SK-N-SH (cell line): Measurements from ENCODE around the gene SCYL1. TPM values are rescaled to one million over a fixed set of nuclear protein-coding genes. Genes with fewer than 3 reads are reported as not detected.

Experiments used
- CTCF ChIA-PET: fragments of 300-600, 350-600 bp; formaldehyde crosslinking; extraction: SDS; loops from one replicate; lab custom pipeline; 2021; lab: Yijun Ruan, JAX
- POLR2A ChIA-PET: fragments of 350-600 bp; sonication (Branson Sonifier 250); formaldehyde crosslinking; extraction: SDS; loops from one replicate; lab custom pipeline; 2020; ENCODE audit warnings: antibody characterized with exemption, inconsistent platforms; lab: Yijun Ruan, JAX
- DNase-seq: peaks from one replicate; pipeline ENCODE4 v3.0.0; 2012
- H2AFZ ChIP-seq: fragments of 200-600 bp; sonication (generic); 2 replicates; pipeline ENCODE4 v1.8.1; 2016; ENCODE audit warnings: antibody characterized with exemption, mild to moderate bottlenecking, low read depth
- H3F3A ChIP-seq: fragments of 200-600 bp; sonication (generic); replicated peaks from 2 replicates; pipeline ENCODE3; 2016; ENCODE audit warnings: antibody characterized with exemption, mild to moderate bottlenecking; ENCODE audit not compliant: insufficient read depth
- H3K27ac ChIP-seq, 2 experiments: fragments of 200-500 bp in 1 of 2; fragments of 200-600 bp in 1 of 2; sonication (Bioruptor generic) in 1 of 2; sonication (generic), shearing (Covaris generic) in 1 of 2; 2 replicates each; pipeline versions ENCODE4 v1.5.1 to v1.6.1; 2014 to 2016; ENCODE audit warnings: low read depth in 2 of 2, inconsistent platforms in 1 of 2, low read length in 1 of 2, mild to moderate bottlenecking in 1 of 2, mixed read lengths in 1 of 2
- H3K27me3 ChIP-seq: fragments of 200-600 bp; sonication (generic), shearing (Covaris generic); 2 replicates; pipeline ENCODE4 v1.6.1; 2016; ENCODE audit warnings: mixed run types; ENCODE audit not compliant: insufficient read depth
- H3K36me3 ChIP-seq, 2 experiments: fragments of 200-500 bp in 1 of 2; fragments of 200-600 bp in 1 of 2; sonication (Bioruptor generic) in 1 of 2; sonication (generic) in 1 of 2; replicated peaks in 1 of 2; 2 replicates each; pipeline versions ENCODE3 to v1.5.1; 2014 to 2016; ENCODE audit warnings: low read length in 1 of 2, mild to moderate bottlenecking in 1 of 2; ENCODE audit not compliant: insufficient read depth in 2 of 2, control insufficient read depth in 1 of 2
- H3K4me1 ChIP-seq, 2 experiments: fragments of 200-500 bp in 1 of 2; fragments of 200-600 bp in 1 of 2; sonication (Bioruptor generic) in 1 of 2; sonication (generic), shearing (Covaris generic) in 1 of 2; 2 replicates each; pipeline versions ENCODE4 v1.5.1 to v1.6.1; 2014 to 2016; ENCODE audit warnings: low read depth in 1 of 2, low read length in 1 of 2, mixed run types in 1 of 2; ENCODE audit not compliant: insufficient read depth in 2 of 2, control insufficient read depth in 1 of 2
- H3K4me2 ChIP-seq: fragments of 200-600 bp; sonication (generic), shearing (Covaris generic); 2 replicates; pipeline ENCODE4 v1.6.1; 2017; ENCODE audit warnings: mixed run types
- H3K4me3 ChIP-seq, 2 experiments: fragments of 200-500 bp in 1 of 2; fragments of 200-600 bp in 1 of 2; sonication (Bioruptor generic) in 1 of 2; sonication (generic), shearing (Covaris generic) in 1 of 2; 2 replicates each; pipeline versions ENCODE4 v1.5.1 to v1.8.1; 2014 to 2016; ENCODE audit warnings: low read depth in 2 of 2, inconsistent platforms in 1 of 2, low read length in 1 of 2, mild to moderate bottlenecking in 1 of 2, mixed read lengths in 1 of 2, moderate library complexity in 1 of 2
- H3K79me2 ChIP-seq: fragments of 200-600 bp; sonication (generic); 2 replicates; pipeline ENCODE4 v1.8.1; 2017; ENCODE audit warnings: mild to moderate bottlenecking; ENCODE audit not compliant: insufficient read depth
- H3K9ac ChIP-seq: fragments of 200-600 bp; sonication (generic); 2 replicates; pipeline ENCODE4 v1.6.1; 2017; ENCODE audit warnings: mixed run types
- H3K9me2 ChIP-seq: fragments of 200-600 bp; sonication (generic); 2 replicates; pipeline ENCODE4 v1.6.1; 2017; ENCODE audit warnings: mixed run types
- H3K9me3 ChIP-seq: fragments of 200-600 bp; sonication (generic); 2 replicates; pipeline ENCODE4 v1.6.1; 2017; ENCODE audit warnings: mixed run types, mild to moderate bottlenecking, moderate library complexity
- H4K20me1 ChIP-seq: fragments of 200-600 bp; sonication (generic); 2 replicates; pipeline ENCODE4 v1.6.1; 2017; ENCODE audit warnings: mild to moderate bottlenecking, mixed run types; ENCODE audit not compliant: insufficient read depth
- EZH2phosphoT487 ChIP-seq: fragments of 200-600 bp; sonication (generic); IDR thresholded peaks from 2 replicates; pipeline ENCODE4 v1.6.1; 2017; ENCODE audit warnings: low read depth, mixed run types, mild to moderate bottlenecking, antibody characterized with exemption, moderate library complexity, borderline replicate concordance
- GABPA ChIP-seq: IDR thresholded peaks from 2 replicates; pipeline ENCODE4 v1.4.0; 2012; ENCODE audit warnings: low read depth, mild to moderate bottlenecking
- GATA2 ChIP-seq: sonication (generic); formaldehyde crosslinking; IDR thresholded peaks from 2 replicates; pipeline ENCODE4 v1.5.0; 2020; ENCODE audit warnings: mild to moderate bottlenecking, missing genetic modification reagents
- JUND ChIP-seq: IDR thresholded peaks from 2 replicates; pipeline ENCODE4 v1.4.0; 2012
- MEF2A ChIP-seq: IDR thresholded peaks from 2 replicates; pipeline ENCODE4 v1.4.0; 2012; ENCODE audit warnings: low read depth, borderline replicate concordance
- POLR2AphosphoS5 ChIP-seq: IDR thresholded peaks from 2 replicates; pipeline ENCODE4 v1.6.1; 2012; ENCODE audit warnings: low read depth, low read length
- RAD21 ChIP-seq: IDR thresholded peaks from 2 replicates; pipeline ENCODE4 v1.6.1; 2012; ENCODE audit warnings: mild to moderate bottlenecking, low read length
- RCOR1 ChIP-seq: fragments of 150-350 bp; IDR thresholded peaks from 2 replicates; pipeline ENCODE4 v1.6.1; 2017; ENCODE audit warnings: antibody characterized with exemption, low read length
- RFX5 ChIP-seq: IDR thresholded peaks from 2 replicates; pipeline ENCODE4 v1.6.1; 2012; ENCODE audit warnings: mild to moderate bottlenecking, improper control_type of control experiment, low read length
- RXRA ChIP-seq: IDR thresholded peaks from 2 replicates; pipeline ENCODE4 v1.4.0; 2012; ENCODE audit warnings: low read depth, mild to moderate bottlenecking, borderline replicate concordance
- SIN3A ChIP-seq: IDR thresholded peaks from 2 replicates; pipeline ENCODE4 v1.6.1; 2012; ENCODE audit warnings: low read depth, mild to moderate bottlenecking, low read length, moderate library complexity, borderline replicate concordance
- SMC3 ChIP-seq: IDR thresholded peaks from 2 replicates; pipeline ENCODE4 v1.6.1; 2012; ENCODE audit warnings: low read depth, low read length, improper control_type of control experiment
- TCF12 ChIP-seq: IDR thresholded peaks from 2 replicates; pipeline ENCODE4 v1.4.0; 2012
- TEAD4 ChIP-seq: IDR thresholded peaks from 2 replicates; pipeline ENCODE4 v1.4.0; 2012; ENCODE audit warnings: mild to moderate bottlenecking, borderline replicate concordance; ENCODE audit not compliant: insufficient read depth
- WGBS: methylation state at CpG from one replicate; pipeline ENCODE4 v1.1.6; 2017; ENCODE audit warnings: low lambda C conversion rate; 5-methylcytosine and 5-hydroxymethylcytosine counted together
- polyA plus RNA-seq, 3 experiments: library from polyadenylated mRNA; depleted of rRNA; stranded (reverse); fragments of >200 nt; gene quantifications; 2 replicates each; pipeline ENCODE4 v1.2.3, GENCODE V29; 2012
- TF ChIP-seq, protein P1 (sequence below): IDR thresholded peaks from 2 replicates; pipeline ENCODE4 v1.6.1; 2012; ENCODE audit warnings: mild to moderate bottlenecking, low read depth, low read length, moderate library complexity
- TF ChIP-seq, protein P2 (sequence below): fragments of 200-600 bp; sonication (generic); IDR thresholded peaks from 2 replicates; pipeline ENCODE4 v1.6.1; 2017; ENCODE audit warnings: antibody characterized with exemption, mild to moderate bottlenecking, moderate library complexity
- TF ChIP-seq, protein P3 (sequence below): fragments of 150-350 bp; IDR thresholded peaks from 2 replicates; pipeline ENCODE4 v1.6.1; 2016; ENCODE audit warnings: mild to moderate bottlenecking, low read depth, low read length
- TF ChIP-seq, protein P4 (sequence below): IDR thresholded peaks from 2 replicates; pipeline ENCODE4 v1.4.0; 2012; ENCODE audit warnings: low read depth
- TF ChIP-seq, protein P5 (sequence below): IDR thresholded peaks from 2 replicates; pipeline ENCODE4 v1.4.0; 2012; ENCODE audit warnings: low read depth, borderline replicate concordance
- TF ChIP-seq, protein P6 (sequence below): fragments of 150-350 bp; IDR thresholded peaks from 2 replicates; pipeline ENCODE4 v1.6.1; 2017; ENCODE audit warnings: antibody characterized with exemption, low read length, low read depth, borderline replicate concordance
- TF ChIP-seq, protein P7 (sequence below): IDR thresholded peaks from 2 replicates; pipeline ENCODE4; 2012

SCYL1 gene
- polyA plus RNA-seq, 1 of the 3 experiments (the other 2 are of a cell fraction): 79.9 TPM

DNA sequence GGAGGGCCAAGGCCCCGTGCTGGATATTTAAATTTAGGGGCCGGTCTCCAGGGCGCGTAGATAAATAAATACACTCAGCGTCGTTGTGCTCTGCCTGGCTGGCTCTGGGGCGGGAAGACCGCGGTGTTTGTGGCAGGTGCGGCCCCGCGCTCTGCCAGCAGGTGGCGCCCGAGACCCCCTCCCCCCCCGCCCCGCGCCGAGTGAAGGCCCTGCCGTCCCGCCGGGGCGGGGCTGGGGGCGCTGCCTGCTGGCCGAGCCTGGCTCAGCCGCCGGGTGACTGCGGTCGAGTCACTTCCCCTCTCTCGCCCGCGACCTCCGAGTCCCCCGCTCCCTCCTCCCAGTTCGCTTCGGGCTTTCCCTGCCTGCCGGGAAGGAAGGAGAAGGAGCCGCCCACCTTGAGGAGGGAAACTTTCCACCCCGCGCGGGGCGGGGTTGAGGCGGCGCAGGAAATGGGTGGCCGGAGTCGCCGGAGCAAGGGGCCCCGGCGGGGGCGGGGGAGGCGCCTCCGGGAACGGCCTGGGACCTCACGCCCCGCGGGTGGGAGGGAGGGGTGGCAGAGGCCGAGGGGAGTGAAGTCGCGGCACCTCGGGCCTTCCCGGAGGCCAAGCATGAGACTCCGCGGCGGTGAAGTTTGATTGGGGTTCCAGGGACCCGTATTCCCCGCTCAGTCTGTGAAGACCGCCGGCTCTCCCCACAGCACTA lies 49.4 kb downstream of the SCYL1 start:
- Histone ChIP-seq H2AFZ (no peak overlapping the region), H3K27me3 (no peaks in the 10 kb centered on the region), H3K79me2 (peaks cover 63% of the 10 kb centered on the region), H3K9ac (peak overlapping the region; percentile 66; the same call in 1 of the 2 replicates), H3F3A (peaks cover 42% of the 10 kb centered on the region), H3K4me2 (peak overlapping the region; percentile 83), H3K4me1 (peaks cover 45 to 55% of the 10 kb centered on the region in 2 experiments; a peak in 3 of 4 replicates), H3K4me3 (peak overlapping the region; percentile 76 to 99), H3K27ac (peak overlapping the region; percentile 56 to 58), H3K9me3 (no peaks in the 10 kb centered on the region), H3K9me2 (no peaks in the 10 kb centered on the region), H3K36me3 (peaks cover 12 to 13% of the 10 kb centered on the region in 2 experiments), H4K20me1 (peaks cover 25% of the 10 kb centered on the region)
- peak; percentile 98 for DNase-seq
- 0% methylated on average over 3 of the region's 67 CpGs for whole genome bisulfite sequencing
- POLR2A ChIA-PET: no interaction called here
- CTCF ChIA-PET: interaction anchor here (1.2 to 13.6 kb wide), 11 partner anchors 8 to 65 kb away, joined by 3 to 295 read pairs (median 7); partner anchors contain the start of genes KCNK7, LTBP3, MAP3K11 and SIPA1
- no peak for TF ChIP-seq JUND
- TF ChIP-seq, protein P1, sequence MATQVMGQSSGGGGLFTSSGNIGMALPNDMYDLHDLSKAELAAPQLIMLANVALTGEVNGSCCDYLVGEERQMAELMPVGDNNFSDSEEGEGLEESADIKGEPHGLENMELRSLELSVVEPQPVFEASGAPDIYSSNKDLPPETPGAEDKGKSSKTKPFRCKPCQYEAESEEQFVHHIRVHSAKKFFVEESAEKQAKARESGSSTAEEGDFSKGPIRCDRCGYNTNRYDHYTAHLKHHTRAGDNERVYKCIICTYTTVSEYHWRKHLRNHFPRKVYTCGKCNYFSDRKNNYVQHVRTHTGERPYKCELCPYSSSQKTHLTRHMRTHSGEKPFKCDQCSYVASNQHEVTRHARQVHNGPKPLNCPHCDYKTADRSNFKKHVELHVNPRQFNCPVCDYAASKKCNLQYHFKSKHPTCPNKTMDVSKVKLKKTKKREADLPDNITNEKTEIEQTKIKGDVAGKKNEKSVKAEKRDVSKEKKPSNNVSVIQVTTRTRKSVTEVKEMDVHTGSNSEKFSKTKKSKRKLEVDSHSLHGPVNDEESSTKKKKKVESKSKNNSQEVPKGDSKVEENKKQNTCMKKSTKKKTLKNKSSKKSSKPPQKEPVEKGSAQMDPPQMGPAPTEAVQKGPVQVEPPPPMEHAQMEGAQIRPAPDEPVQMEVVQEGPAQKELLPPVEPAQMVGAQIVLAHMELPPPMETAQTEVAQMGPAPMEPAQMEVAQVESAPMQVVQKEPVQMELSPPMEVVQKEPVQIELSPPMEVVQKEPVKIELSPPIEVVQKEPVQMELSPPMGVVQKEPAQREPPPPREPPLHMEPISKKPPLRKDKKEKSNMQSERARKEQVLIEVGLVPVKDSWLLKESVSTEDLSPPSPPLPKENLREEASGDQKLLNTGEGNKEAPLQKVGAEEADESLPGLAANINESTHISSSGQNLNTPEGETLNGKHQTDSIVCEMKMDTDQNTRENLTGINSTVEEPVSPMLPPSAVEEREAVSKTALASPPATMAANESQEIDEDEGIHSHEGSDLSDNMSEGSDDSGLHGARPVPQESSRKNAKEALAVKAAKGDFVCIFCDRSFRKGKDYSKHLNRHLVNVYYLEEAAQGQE: no peak
- no peak for TF ChIP-seq TEAD4
- TF ChIP-seq POLR2AphosphoS5: no peak
- TF ChIP-seq, protein P2, sequence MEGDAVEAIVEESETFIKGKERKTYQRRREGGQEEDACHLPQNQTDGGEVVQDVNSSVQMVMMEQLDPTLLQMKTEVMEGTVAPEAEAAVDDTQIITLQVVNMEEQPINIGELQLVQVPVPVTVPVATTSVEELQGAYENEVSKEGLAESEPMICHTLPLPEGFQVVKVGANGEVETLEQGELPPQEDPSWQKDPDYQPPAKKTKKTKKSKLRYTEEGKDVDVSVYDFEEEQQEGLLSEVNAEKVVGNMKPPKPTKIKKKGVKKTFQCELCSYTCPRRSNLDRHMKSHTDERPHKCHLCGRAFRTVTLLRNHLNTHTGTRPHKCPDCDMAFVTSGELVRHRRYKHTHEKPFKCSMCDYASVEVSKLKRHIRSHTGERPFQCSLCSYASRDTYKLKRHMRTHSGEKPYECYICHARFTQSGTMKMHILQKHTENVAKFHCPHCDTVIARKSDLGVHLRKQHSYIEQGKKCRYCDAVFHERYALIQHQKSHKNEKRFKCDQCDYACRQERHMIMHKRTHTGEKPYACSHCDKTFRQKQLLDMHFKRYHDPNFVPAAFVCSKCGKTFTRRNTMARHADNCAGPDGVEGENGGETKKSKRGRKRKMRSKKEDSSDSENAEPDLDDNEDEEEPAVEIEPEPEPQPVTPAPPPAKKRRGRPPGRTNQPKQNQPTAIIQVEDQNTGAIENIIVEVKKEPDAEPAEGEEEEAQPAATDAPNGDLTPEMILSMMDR: peak; percentile 59
- no peak for TF ChIP-seq RCOR1
- TF ChIP-seq, protein P3, sequence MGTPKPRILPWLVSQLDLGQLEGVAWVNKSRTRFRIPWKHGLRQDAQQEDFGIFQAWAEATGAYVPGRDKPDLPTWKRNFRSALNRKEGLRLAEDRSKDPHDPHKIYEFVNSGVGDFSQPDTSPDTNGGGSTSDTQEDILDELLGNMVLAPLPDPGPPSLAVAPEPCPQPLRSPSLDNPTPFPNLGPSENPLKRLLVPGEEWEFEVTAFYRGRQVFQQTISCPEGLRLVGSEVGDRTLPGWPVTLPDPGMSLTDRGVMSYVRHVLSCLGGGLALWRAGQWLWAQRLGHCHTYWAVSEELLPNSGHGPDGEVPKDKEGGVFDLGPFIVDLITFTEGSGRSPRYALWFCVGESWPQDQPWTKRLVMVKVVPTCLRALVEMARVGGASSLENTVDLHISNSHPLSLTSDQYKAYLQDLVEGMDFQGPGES: no peak
- TF ChIP-seq, protein P4, sequence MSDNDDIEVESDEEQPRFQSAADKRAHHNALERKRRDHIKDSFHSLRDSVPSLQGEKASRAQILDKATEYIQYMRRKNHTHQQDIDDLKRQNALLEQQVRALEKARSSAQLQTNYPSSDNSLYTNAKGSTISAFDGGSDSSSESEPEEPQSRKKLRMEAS: no peak
- no peak for TF ChIP-seq GABPA
- TF ChIP-seq RAD21: peak; percentile 26; the same call in 1 of the 2 replicates
- TF ChIP-seq, protein P5, sequence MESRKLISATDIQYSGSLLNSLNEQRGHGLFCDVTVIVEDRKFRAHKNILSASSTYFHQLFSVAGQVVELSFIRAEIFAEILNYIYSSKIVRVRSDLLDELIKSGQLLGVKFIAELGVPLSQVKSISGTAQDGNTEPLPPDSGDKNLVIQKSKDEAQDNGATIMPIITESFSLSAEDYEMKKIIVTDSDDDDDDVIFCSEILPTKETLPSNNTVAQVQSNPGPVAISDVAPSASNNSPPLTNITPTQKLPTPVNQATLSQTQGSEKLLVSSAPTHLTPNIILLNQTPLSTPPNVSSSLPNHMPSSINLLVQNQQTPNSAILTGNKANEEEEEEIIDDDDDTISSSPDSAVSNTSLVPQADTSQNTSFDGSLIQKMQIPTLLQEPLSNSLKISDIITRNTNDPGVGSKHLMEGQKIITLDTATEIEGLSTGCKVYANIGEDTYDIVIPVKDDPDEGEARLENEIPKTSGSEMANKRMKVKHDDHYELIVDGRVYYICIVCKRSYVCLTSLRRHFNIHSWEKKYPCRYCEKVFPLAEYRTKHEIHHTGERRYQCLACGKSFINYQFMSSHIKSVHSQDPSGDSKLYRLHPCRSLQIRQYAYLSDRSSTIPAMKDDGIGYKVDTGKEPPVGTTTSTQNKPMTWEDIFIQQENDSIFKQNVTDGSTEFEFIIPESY: no peak
- TF ChIP-seq RFX5: no peak
- TF ChIP-seq MEF2A: no peak
- TF ChIP-seq TCF12: no peak; the same call in 1 of the 2 replicates
- TF ChIP-seq, protein P6, sequence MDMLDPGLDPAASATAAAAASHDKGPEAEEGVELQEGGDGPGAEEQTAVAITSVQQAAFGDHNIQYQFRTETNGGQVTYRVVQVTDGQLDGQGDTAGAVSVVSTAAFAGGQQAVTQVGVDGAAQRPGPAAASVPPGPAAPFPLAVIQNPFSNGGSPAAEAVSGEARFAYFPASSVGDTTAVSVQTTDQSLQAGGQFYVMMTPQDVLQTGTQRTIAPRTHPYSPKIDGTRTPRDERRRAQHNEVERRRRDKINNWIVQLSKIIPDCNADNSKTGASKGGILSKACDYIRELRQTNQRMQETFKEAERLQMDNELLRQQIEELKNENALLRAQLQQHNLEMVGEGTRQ: no peak
- TF ChIP-seq GATA2: no peak
- TF ChIP-seq RXRA: no peak; the same call in 1 of the 2 replicates
- TF ChIP-seq SIN3A: peak; percentile 63; the same call in 1 of the 2 replicates
- TF ChIP-seq EZH2phosphoT487: no peak
- 0 out of 2 replicates have a peak, but pooled peaks have one; percentile 32 for TF ChIP-seq SMC3
- TF ChIP-seq, protein P7, sequence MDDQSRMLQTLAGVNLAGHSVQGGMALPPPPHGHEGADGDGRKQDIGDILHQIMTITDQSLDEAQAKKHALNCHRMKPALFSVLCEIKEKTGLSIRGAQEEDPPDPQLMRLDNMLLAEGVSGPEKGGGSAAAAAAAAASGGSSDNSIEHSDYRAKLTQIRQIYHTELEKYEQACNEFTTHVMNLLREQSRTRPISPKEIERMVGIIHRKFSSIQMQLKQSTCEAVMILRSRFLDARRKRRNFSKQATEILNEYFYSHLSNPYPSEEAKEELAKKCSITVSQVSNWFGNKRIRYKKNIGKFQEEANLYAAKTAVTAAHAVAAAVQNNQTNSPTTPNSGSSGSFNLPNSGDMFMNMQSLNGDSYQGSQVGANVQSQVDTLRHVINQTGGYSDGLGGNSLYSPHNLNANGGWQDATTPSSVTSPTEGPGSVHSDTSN: no peak
